Measurements from ENCODE around the gene CACTIN. TPM values are rescaled to one million over a fixed set of nuclear protein-coding genes. Genes with fewer than 3 reads are reported as not detected.

CACTIN gene
- total and polyA plus RNA-seq, 2 of the 8 experiments (the other 6 are each of a cell fraction or from before 2014, with no cell fraction given), result 25.8 to 29.9 TPM

GRCh38 chr19:3637621-3638020, 11.0 kb upstream of the CACTIN start (continued):
- no peak for TF ChIP-seq SIN3A (conservative IDR thresholded peaks at IDR 0.05 in 1 of 2, IDR thresholded peaks at IDR 0.05 in 1 of 2; ENCODE audit: low read depth in 1 of 2, low read length in 2 of 2)
